ENCODE results near the gene SLC9A9.
"Not testable (repeated sequence)": the region's sequence is repeated elsewhere in the genome, so short reads cannot be mapped to it uniquely, and the experiment has no call there.

The SLC9A9 gene

GRCh38 chr3:143431298-143431697 is 417.0 kb downstream of the SLC9A9 start:
- not testable (repeated sequence) for H3K23ac ChIP-seq (ENCODE audit: low read length); H3K4ac ChIP-seq (ENCODE audit: low read depth, low read length); H3K18ac ChIP-seq (ENCODE audit: low read length); H2BK15ac ChIP-seq (replicated peaks; ENCODE audit: low read depth); H3K4me2 ChIP-seq (ENCODE audit: low read length); H4K8ac ChIP-seq (ENCODE audit: low read depth, low read length); H3K56ac ChIP-seq (ENCODE audit: low read length); H3K27ac ChIP-seq (ENCODE audit: low read depth, low read length); DNase-seq; H4K5ac ChIP-seq (ENCODE audit: low read length); H3K79me1 ChIP-seq (ENCODE audit: low read length); H3K27me3 ChIP-seq (ENCODE audit: insufficient read depth, low read length, poor library complexity); H3K9ac ChIP-seq (ENCODE audit: low read length); H2BK5ac ChIP-seq (ENCODE audit: low read length); H2BK120ac ChIP-seq (ENCODE audit: low read depth, low read length); H3K4me3 ChIP-seq (ENCODE audit: low read length); H2AK5ac ChIP-seq (ENCODE audit: low read length); H3K79me2 ChIP-seq (ENCODE audit: control insufficient read depth, insufficient read depth, low read length); H3K36me3 ChIP-seq (ENCODE audit: control insufficient read depth, insufficient read depth, low read length)
- no CpG with 5 or more reads among the region's 7 CpGs for WGBS (ENCODE audit: extremely low coverage, insufficient coverage, low lambda C conversion rate)
- H3K4me1 ChIP-seq (ENCODE audit: control insufficient read depth, low read depth, low read length), result peaks cover 14% of the 10 kb centered on the region

- Histone ChIP-seq H2BK5ac (ENCODE audit: low read length) (no peak overlapping the region), H4K5ac (ENCODE audit: low read length) (no peak overlapping the region), H3K9ac (ENCODE audit: low read length) (no peak overlapping the region), H3K79me2 (ENCODE audit: control insufficient read depth, insufficient read depth, low read length) (no peaks in the 10 kb centered on the region), H3K27me3 (ENCODE audit: insufficient read depth, low read length, poor library complexity) (no peaks in the 10 kb centered on the region), H3K4me3 (ENCODE audit: low read length) (no peak overlapping the region), H4K8ac (ENCODE audit: low read depth, low read length) (no peak overlapping the region), H3K27ac (ENCODE audit: low read depth, low read length) (no peak overlapping the region), H3K36me3 (ENCODE audit: control insufficient read depth, insufficient read depth, low read length) (no peaks in the 10 kb centered on the region), H3K4me1 (ENCODE audit: control insufficient read depth, low read depth, low read length) (peaks cover 14% of the 10 kb centered on the region), H2BK120ac (ENCODE audit: low read depth, low read length) (no peak overlapping the region), H3K4ac (ENCODE audit: low read depth, low read length) (no peak overlapping the region), H2BK15ac (replicated peaks; ENCODE audit: low read depth) (no peak overlapping the region), H3K23ac (ENCODE audit: low read length) (no peak overlapping the region), H3K18ac (ENCODE audit: low read length) (no peak overlapping the region), H3K79me1 (ENCODE audit: low read length) (no peaks in the 10 kb centered on the region), H2AK5ac (ENCODE audit: low read length) (no peak overlapping the region), H3K4me2 (ENCODE audit: low read length) (no peak overlapping the region), H3K56ac (ENCODE audit: low read length) (no peak overlapping the region)
- no peak for DNase-seq
- no CpG with 5 or more reads among the region's 1 CpG for WGBS (ENCODE audit: extremely low coverage, insufficient coverage, low lambda C conversion rate)
These were observed 417.7 kb downstream of the SLC9A9 start for GRCh38 chr3:143430568-143430967.

- no peak overlapping the region for H3K56ac ChIP-seq (ENCODE audit: low read length)
- H3K4me3 ChIP-seq (ENCODE audit: low read length), result no peak overlapping the region
- H2BK120ac ChIP-seq (ENCODE audit: low read depth, low read length), result no peak overlapping the region
- H3K4me1 ChIP-seq (ENCODE audit: control insufficient read depth, low read depth, low read length), result peaks cover 14% of the 10 kb centered on the region
- no peak overlapping the region for H3K4me2 ChIP-seq (ENCODE audit: low read length)
- no peak overlapping the region for H3K27ac ChIP-seq (ENCODE audit: low read depth, low read length)
- no peak overlapping the region for H4K8ac ChIP-seq (ENCODE audit: low read depth, low read length)
- no peak overlapping the region for H3K23ac ChIP-seq (ENCODE audit: low read length)
- WGBS (ENCODE audit: extremely low coverage, insufficient coverage, low lambda C conversion rate), result no CpG with 5 or more reads among the region's 5 CpGs
- no peak overlapping the region for H4K5ac ChIP-seq (ENCODE audit: low read length)
- no peaks in the 10 kb centered on the region for H3K79me2 ChIP-seq (ENCODE audit: control insufficient read depth, insufficient read depth, low read length)
- no peak overlapping the region for H3K9ac ChIP-seq (ENCODE audit: low read length)
- H3K79me1 ChIP-seq (ENCODE audit: low read length), result no peaks in the 10 kb centered on the region
- H2BK5ac ChIP-seq (ENCODE audit: low read length), result no peak overlapping the region
- no peak overlapping the region for H2BK15ac ChIP-seq (replicated peaks; ENCODE audit: low read depth)
- no peaks in the 10 kb centered on the region for H3K27me3 ChIP-seq (ENCODE audit: insufficient read depth, low read length, poor library complexity)
- DNase-seq, result peak; percentile 77
- no peak overlapping the region for H2AK5ac ChIP-seq (ENCODE audit: low read length)
- no peak overlapping the region for H3K18ac ChIP-seq (ENCODE audit: low read length)
- H3K4ac ChIP-seq (ENCODE audit: low read depth, low read length), result no peak overlapping the region
- no peaks in the 10 kb centered on the region for H3K36me3 ChIP-seq (ENCODE audit: control insufficient read depth, insufficient read depth, low read length)
These were observed 418.4 kb downstream of the SLC9A9 start for GRCh38 chr3:143429628-143430514.

- H3K36me3 ChIP-seq (ENCODE audit: control insufficient read depth, insufficient read depth, low read length), result no peaks in the 10 kb centered on the region
- no peak overlapping the region for H4K5ac ChIP-seq (ENCODE audit: low read length)
- no CpG with 5 or more reads among the region's 1 CpG for WGBS (ENCODE audit: extremely low coverage, insufficient coverage, low lambda C conversion rate)
- H3K79me1 ChIP-seq (ENCODE audit: low read length), result no peaks in the 10 kb centered on the region
- H2BK120ac ChIP-seq (ENCODE audit: low read depth, low read length), result no peak overlapping the region
- no peaks in the 10 kb centered on the region for H3K79me2 ChIP-seq (ENCODE audit: control insufficient read depth, insufficient read depth, low read length)
- H3K9ac ChIP-seq (ENCODE audit: low read length), result no peak overlapping the region
- H3K4me1 ChIP-seq (ENCODE audit: control insufficient read depth, low read depth, low read length), result peaks cover 14% of the 10 kb centered on the region
- DNase-seq, result no peak
- H3K4me3 ChIP-seq (ENCODE audit: low read length), result no peak overlapping the region
- no peak overlapping the region for H2BK15ac ChIP-seq (replicated peaks; ENCODE audit: low read depth)
- no peaks in the 10 kb centered on the region for H3K27me3 ChIP-seq (ENCODE audit: insufficient read depth, low read length, poor library complexity)
- no peak overlapping the region for H4K8ac ChIP-seq (ENCODE audit: low read depth, low read length)
- no peak overlapping the region for H3K23ac ChIP-seq (ENCODE audit: low read length)
- H2BK5ac ChIP-seq (ENCODE audit: low read length), result no peak overlapping the region
- no peak overlapping the region for H3K27ac ChIP-seq (ENCODE audit: low read depth, low read length)
- H3K18ac ChIP-seq (ENCODE audit: low read length), result no peak overlapping the region
- H3K56ac ChIP-seq (ENCODE audit: low read length), result no peak overlapping the region
- no peak overlapping the region for H3K4ac ChIP-seq (ENCODE audit: low read depth, low read length)
- H3K4me2 ChIP-seq (ENCODE audit: low read length), result no peak overlapping the region
- no peak overlapping the region for H2AK5ac ChIP-seq (ENCODE audit: low read length)
These were observed 420.0 kb downstream of the SLC9A9 start for GRCh38 chr3:143428294-143428693.

GRCh38 chr3:143427631-143428030 is 420.6 kb downstream of the SLC9A9 start:
- Histone ChIP-seq H3K4me2 (ENCODE audit: low read length) (no peak overlapping the region), H3K23ac (ENCODE audit: low read length) (no peak overlapping the region), H2AK5ac (ENCODE audit: low read length) (no peak overlapping the region), H2BK120ac (ENCODE audit: low read depth, low read length) (no peak overlapping the region), H3K79me1 (ENCODE audit: low read length) (no peaks in the 10 kb centered on the region), H3K9ac (ENCODE audit: low read length) (no peak overlapping the region), H3K27me3 (ENCODE audit: insufficient read depth, low read length, poor library complexity) (no peaks in the 10 kb centered on the region), H3K4ac (ENCODE audit: low read depth, low read length) (no peak overlapping the region), H2BK5ac (ENCODE audit: low read length) (no peak overlapping the region), H3K36me3 (ENCODE audit: control insufficient read depth, insufficient read depth, low read length) (no peaks in the 10 kb centered on the region), H3K18ac (ENCODE audit: low read length) (no peak overlapping the region), H3K4me3 (ENCODE audit: low read length) (no peak overlapping the region), H3K27ac (ENCODE audit: low read depth, low read length) (no peak overlapping the region), H4K8ac (ENCODE audit: low read depth, low read length) (no peak overlapping the region), H2BK15ac (replicated peaks; ENCODE audit: low read depth) (no peak overlapping the region), H3K56ac (ENCODE audit: low read length) (no peak overlapping the region), H3K4me1 (ENCODE audit: control insufficient read depth, low read depth, low read length) (peaks cover 14% of the 10 kb centered on the region), H4K5ac (ENCODE audit: low read length) (no peak overlapping the region), H3K79me2 (ENCODE audit: control insufficient read depth, insufficient read depth, low read length) (no peaks in the 10 kb centered on the region)
- no peak for DNase-seq
- WGBS (ENCODE audit: extremely low coverage, insufficient coverage, low lambda C conversion rate), result no CpG with 5 or more reads among the region's 1 CpG

- H3K79me2 ChIP-seq (ENCODE audit: control insufficient read depth, insufficient read depth, low read length), result no peaks in the 10 kb centered on the region
- H3K18ac ChIP-seq (ENCODE audit: low read length), result no peak overlapping the region
- H3K56ac ChIP-seq (ENCODE audit: low read length), result no peak overlapping the region
- no peaks in the 10 kb centered on the region for H3K27me3 ChIP-seq (ENCODE audit: insufficient read depth, low read length, poor library complexity)
- H2BK5ac ChIP-seq (ENCODE audit: low read length), result no peak overlapping the region
- H3K4me2 ChIP-seq (ENCODE audit: low read length), result no peak overlapping the region
- H4K8ac ChIP-seq (ENCODE audit: low read depth, low read length), result no peak overlapping the region
- H3K4ac ChIP-seq (ENCODE audit: low read depth, low read length), result no peak overlapping the region
- H4K5ac ChIP-seq (ENCODE audit: low read length), result no peak overlapping the region
- DNase-seq, result no peak
- H3K4me3 ChIP-seq (ENCODE audit: low read length), result no peak overlapping the region
- peaks cover 5% of the 10 kb centered on the region for H3K4me1 ChIP-seq (ENCODE audit: control insufficient read depth, low read depth, low read length)
- no peak overlapping the region for H2BK15ac ChIP-seq (replicated peaks; ENCODE audit: low read depth)
- no peak overlapping the region for H3K23ac ChIP-seq (ENCODE audit: low read length)
- H3K27ac ChIP-seq (ENCODE audit: low read depth, low read length), result no peak overlapping the region
- H3K9ac ChIP-seq (ENCODE audit: low read length), result no peak overlapping the region
- H2BK120ac ChIP-seq (ENCODE audit: low read depth, low read length), result no peak overlapping the region
- no peaks in the 10 kb centered on the region for H3K36me3 ChIP-seq (ENCODE audit: control insufficient read depth, insufficient read depth, low read length)
- WGBS (ENCODE audit: extremely low coverage, insufficient coverage, low lambda C conversion rate), result 100% methylated on average over 1 of the region's 1 CpG
- H3K79me1 ChIP-seq (ENCODE audit: low read length), result no peaks in the 10 kb centered on the region
- H2AK5ac ChIP-seq (ENCODE audit: low read length), result no peak overlapping the region
These were observed 423.4 kb downstream of the SLC9A9 start for GRCh38 chr3:143424874-143425273.
